HEK293T (cell line): ENCODE measurements around the gene PTPRD.

ENCODE experiments used
- BHLHE40 ChIP-seq: fragments of 450-650 bp; IDR thresholded peaks from 2 replicates; pipeline ENCODE4 v1.6.1; 2016; ENCODE audit warnings: mild to moderate bottlenecking, moderate library complexity, borderline replicate concordance
- CTBP1 ChIP-seq: fragments of 450-650 bp; IDR thresholded peaks from 2 replicates; pipeline ENCODE4 v1.6.1; 2016; ENCODE audit warnings: borderline replicate concordance
- FOXA1 ChIP-seq: fragments of 450-650 bp; IDR thresholded peaks from 2 replicates; pipeline ENCODE4 v1.6.1; 2016; ENCODE audit warnings: mild to moderate bottlenecking
- FOXM1 ChIP-seq: fragments of 450-650 bp; IDR thresholded peaks from 2 replicates; pipeline ENCODE4 v1.6.1; 2017; ENCODE audit warnings: mild to moderate bottlenecking, borderline replicate concordance
- L3MBTL2 ChIP-seq: fragments of 450-650 bp; conservative IDR thresholded peaks from 2 replicates; pipeline ENCODE4 v1.6.1; 2016; ENCODE audit warnings: mild to moderate bottlenecking
- LEF1 ChIP-seq: fragments of 450-650 bp; IDR thresholded peaks from 2 replicates; pipeline ENCODE4 v1.6.1; 2017; ENCODE audit warnings: mild to moderate bottlenecking, borderline replicate concordance
- NFRKB ChIP-seq: fragments of 450-650 bp; IDR thresholded peaks from 2 replicates; pipeline ENCODE4 v1.6.1; 2016; ENCODE audit warnings: mild to moderate bottlenecking, moderate library complexity
- SP1 ChIP-seq: fragments of 450-650 bp; IDR thresholded peaks from 2 replicates; pipeline ENCODE4 v1.6.1; 2017
- SUZ12 ChIP-seq: fragments of 450-650 bp; IDR thresholded peaks from 2 replicates; pipeline ENCODE4 v1.6.1; 2016; ENCODE audit warnings: mild to moderate bottlenecking
- TARDBP ChIP-seq: fragments of 450-650 bp; IDR thresholded peaks from 2 replicates; pipeline ENCODE4 v1.6.1; 2016

DNA sequence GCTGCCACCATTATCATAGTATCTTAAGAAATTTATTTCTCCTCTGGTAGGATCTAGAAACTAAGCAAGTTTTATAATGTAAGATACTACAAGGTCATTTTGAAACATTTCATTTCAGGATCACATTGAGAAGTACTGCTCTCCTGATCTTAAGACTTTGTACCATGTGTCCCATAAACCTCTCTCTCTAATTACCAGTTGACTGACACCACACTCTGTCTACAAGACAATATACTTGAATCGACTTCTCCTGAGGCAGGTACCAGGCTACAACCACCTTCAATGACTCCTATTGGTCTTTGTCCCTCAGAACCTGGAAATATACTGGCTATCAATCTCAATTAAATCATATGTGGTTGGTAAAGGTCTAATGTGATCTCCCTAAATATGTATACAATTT lies 597.0 kb downstream of the PTPRD start:
- TF ChIP-seq FOXM1 (no peak), L3MBTL2 (no peak), FOXA1 (no peak), NFRKB (no peak), SUZ12 (no peak), LEF1 (no peak), BHLHE40 (no peak), SP1 (no peak), CTBP1 (no peak), TARDBP (no peak)
